Measurements from ENCODE around the gene CRK. TPM values are rescaled to one million over a fixed set of nuclear protein-coding genes. Genes with fewer than 3 reads are reported as not detected.
"Not testable (repeated sequence)": the region's sequence is repeated elsewhere in the genome, so short reads cannot be mapped to it uniquely, and the experiment has no call there.

The CRK gene
- polyA plus RNA-seq, 3 donors: 51.2 to 56.7 (median 53.3) TPM

DNA sequence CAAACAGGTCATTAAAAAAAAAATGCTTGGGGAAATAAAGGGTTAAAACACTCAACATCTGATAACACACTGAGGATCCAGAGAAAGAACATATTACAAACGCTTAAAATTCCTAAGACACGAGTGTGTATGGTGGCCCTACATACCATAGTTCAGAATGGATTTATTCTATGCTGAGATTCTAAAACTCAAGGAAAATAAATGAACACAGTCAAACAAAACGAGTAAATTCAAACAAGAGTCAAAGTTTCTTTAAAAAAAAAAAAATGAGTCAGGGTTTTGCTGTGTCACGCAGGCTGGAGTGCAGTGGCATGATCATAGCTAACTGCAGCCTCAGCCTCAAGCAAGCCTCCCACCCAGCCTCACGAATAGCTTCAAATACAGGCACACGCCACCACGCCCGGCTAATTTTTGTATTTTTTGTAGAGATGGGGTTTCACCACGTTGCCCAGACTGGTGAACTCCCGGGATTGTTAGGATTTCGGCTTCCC, 17.4 kb downstream of the CRK start:
- no peak for DNase-seq

DNA sequence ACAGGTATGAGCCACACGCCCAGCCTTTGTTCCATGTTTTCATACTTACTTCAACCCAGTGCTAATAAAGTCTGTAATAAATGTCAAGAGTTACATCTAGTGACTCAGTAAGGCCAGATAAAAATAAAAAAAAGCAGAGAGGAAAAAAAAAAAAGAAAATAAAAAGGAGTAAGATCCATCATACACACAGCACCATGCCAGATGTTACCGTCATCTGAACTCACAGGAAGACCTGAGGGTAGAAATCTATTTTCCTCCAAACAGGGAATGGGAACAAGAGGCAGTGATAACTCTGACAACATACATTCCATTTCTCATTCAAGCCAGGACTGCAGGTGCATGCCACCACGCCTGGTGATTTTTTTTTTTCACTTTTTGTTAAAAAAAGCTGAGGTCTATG, 20.7 kb downstream of the CRK start:
- DNase-seq: no peak

DNA sequence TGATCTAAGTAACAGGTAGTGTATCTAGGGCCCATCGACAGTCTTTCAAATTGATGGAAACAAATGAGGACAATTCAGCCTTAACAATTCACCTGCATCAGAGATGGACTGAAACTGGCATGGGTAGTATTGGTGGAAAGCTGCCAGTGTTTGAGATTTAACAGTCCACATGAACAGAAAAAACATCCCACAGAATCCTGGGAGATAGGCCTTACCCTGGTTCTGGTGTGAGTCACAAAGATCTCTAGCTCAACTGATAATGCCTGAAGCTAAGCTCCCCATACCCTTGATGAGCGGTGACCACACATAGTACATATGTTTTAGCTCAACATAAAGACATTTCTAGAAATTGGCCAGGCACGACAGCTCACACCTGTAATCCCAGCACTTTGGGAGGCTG, 21.9 kb downstream of the CRK start:
- DNase-seq: no peak

DNA sequence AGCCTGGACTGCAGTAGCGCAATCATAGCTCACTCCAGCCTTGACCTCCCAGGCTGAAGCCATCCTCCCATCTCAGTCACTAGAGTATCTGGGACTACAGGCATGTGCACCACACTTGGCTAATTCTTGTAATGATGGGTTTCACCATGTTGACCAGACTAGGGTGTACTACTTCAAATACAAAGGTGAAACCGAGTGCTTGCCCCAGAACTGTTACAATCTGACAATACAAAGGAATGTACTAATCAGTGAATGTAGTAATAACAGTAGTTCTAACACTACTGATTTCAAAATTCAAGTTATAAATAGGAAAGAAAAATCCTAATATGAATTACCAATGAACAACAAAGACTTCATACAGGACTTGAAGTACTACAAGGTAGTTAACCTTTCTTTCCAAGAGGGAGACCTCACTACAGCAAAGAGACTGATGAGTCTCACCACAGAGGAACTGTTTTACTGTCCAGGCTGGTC, 24.4 kb downstream of the CRK start:
- DNase-seq: no peak

DNA sequence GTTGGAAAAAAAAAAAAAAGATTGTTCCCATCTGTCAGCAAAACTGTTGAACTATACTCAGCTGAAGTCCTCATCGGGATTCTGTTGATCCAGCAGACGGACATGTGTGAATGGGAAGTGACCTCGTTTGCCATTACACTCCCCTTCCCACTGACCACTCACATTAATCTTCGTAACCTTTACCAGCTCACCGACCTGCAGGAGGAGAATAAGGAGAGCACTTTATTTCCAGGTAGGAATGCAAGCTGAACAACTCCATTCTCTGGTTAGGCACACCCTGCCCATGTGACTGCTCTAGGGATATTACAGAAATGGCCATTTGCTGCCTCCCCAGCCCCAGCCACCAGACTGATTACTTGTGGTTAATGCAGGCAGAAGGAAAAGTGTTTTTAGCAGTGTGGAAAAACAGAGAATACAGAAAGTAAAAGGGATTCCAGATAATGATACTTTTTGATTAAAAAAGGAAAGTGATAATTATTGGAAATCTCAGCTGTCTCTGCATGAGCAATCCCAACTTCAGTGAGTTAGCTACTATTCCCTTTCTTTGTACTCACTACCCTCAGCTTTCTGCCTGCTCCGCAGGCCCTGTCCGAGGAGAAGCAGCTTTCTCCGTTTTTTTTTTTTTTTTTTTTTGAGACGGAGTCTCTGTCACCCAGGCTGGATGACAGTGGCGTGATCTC, 32.4 kb downstream of the CRK start:
- no peak for DNase-seq

DNA sequence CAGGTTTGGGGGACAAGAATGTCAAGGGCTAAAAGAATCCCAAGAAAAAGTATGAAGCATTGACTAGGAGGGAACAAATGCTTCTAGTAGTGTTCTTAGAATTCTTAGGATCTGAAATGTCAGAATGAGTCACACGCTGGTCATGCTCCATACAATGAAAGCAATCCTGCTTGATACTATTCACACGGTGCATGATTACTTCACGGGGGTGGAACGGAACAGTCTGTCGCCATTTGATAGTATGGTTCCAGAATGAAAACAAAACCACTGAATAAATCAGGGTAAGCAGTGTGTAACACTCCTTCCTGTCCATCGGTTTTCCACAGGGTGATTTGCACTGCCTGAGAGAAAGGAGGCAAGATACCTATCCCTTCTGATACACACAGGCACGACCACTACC, 33.1 kb downstream of the CRK start:
- peak; percentile 84 for DNase-seq

DNA sequence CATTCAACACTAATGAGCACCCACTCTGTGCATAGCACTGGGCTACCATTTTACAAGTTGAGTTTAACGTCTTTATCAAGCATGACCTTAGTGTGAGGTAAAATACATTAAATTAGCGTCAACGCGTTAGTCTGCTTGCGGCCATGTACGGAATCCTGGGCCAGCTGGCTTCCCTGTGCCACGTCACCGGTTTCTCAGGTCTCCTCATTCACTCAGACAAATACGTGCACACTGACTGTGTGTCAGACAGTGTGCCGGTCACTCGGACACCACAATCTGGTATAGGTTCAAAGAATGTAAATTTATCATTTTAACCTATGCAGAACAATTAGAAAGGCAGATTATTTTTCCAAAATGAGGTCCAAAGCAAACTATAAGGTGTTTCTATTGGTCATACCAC, 34.6 kb downstream of the CRK start:
- no peak for DNase-seq

DNA sequence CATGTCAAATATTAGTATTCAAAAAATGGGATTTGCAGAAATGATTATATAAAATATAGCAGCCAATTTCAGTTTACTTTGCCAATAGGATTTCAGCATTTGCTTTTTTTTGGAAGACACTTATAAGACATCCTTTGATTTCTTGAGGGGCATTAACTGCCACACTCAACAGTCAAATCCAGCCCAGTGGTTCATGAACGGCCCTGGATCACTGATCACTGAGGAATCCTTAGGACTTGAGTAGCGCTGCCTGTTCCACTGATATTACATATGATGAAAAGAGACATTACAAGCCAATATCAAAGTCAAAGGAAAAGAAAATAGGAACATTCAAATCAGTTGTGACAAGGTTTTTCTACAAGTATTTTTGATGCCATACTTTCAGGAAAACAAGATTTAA, 35.1 kb downstream of the CRK start:
- DNase-seq: no peak

DNA sequence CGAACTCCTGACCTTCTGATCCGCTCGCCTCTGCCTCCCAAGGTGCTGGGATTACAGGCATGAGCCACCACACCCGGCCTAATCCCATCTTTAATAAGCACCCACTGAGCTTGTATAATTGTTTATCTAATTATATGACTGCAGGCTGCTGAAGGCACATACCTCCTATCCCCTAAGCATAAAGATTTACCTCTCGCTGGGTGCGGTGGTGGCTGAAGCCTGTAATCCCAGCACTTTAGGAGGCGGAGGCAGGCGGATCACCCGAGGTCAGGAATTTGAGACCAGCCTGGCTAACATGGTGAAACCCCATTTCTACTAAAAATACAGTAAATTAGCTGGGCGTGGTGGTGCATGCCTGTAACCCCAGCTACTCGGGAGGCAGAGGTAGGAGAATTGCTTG, 35.9 kb downstream of the CRK start:
- DNase-seq: no peak

DNA sequence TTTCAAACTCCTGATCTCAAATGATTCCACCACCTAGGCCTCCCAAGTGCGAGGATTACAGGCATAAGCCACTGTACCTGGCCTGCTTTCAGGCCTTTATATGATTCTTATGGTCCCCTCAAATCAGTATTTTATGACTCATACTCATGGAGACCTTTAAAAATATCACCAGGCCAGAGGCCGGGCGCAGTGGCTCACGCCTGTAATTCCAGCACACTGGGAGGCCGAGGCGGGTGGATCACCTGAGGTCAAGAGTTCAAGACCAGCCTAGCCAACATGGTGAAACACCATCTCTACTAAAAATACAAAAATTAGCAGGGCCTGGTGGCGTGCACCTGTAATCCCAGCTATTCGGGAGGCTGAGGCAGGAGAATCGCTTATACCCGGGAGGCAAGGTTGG, 37.6 kb downstream of the CRK start:
- not testable (repeated sequence) for DNase-seq

DNA sequence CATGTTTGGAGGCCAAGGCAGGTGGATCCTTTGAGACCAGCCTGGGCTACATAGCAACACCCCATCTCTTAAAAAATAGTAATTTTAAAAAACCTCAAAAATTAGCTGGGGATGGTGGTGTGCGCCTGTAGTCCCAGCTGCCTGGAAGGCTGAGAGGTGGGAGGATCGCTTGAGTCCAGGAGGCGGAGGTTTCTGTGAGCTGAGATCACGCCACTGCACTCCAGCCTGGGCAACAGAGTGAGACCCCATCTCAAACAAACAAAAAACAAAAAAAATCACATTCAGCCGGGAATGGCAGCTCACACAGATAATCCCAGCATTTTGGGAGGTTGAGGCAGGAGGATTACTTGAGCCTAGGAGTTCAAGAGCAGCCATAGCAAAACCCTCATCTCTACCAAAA, 39.6 kb downstream of the CRK start:
- DNase-seq: no peak

DNA sequence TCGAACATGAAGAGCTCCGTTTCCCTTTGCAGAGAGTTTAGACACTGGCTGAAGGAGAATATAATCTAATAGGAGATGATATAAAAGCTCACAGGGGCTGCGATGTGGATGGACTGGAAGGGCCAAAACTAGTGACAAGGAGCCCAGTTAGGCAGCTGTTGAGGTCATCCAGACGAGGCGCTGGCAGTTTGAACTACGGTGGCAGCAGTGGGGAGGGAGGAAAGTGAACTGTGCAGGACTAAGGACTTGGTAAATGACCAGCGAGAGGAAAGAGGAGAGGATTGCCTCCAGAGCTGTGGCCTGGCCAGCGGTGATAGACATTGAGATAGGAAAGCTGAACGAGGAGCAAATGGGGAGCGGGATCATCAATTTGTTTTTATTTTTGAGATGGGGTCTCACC, 41.4 kb downstream of the CRK start:
- no peak for DNase-seq

DNA sequence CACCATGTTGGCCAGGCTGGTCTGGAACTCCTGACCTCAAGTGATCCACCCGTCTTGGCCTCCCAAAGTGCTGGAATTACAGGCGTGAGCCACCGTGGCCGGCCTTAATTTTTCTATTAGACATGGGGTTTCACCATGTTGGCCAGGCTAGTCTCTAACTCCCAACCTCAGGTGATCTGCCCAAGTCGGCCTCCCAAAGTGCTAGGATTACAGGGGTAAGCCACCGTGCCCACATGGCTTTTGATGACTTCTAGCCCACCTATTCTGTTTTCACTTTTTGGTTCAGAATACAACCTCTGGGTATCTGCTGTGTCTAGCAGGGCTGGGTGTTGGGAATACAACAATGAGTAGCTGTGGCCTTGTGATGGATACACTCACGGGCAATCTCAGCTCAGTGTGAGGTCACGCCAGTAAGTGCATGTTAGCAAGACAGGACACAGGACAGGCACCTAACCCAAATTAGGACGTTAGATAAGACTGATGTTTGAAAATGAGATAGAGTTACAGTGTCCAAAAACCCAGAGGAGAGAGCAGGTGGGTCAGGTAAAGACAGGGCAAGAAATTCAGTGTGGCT, 41.9 kb downstream of the CRK start:
- DNase-seq: no peak

DNA sequence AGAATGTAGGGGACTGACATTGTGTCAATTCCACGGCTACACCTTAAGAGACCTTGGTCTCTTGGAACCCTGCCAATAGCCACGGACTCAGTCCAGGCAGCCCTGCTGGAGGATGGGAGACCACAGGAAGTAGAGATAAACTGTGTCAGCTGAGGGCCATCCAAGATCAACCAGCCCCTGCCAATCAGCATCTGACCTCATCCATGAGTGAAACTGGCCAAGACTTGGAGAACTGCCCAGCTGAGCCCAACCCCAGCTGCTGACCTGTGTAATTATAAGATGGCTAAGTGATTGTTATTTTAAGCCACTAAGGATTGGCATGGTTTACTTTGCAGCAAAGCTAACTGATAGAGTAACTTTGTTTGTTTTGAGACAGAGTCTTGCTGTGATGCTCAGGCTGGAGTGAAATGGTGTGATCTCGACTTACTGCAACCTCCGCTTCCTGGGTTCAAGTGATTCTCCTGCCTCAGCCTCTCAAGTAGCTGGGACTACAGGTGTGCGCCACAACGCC, 42.7 kb downstream of the CRK start:
- no peak for DNase-seq

DNA sequence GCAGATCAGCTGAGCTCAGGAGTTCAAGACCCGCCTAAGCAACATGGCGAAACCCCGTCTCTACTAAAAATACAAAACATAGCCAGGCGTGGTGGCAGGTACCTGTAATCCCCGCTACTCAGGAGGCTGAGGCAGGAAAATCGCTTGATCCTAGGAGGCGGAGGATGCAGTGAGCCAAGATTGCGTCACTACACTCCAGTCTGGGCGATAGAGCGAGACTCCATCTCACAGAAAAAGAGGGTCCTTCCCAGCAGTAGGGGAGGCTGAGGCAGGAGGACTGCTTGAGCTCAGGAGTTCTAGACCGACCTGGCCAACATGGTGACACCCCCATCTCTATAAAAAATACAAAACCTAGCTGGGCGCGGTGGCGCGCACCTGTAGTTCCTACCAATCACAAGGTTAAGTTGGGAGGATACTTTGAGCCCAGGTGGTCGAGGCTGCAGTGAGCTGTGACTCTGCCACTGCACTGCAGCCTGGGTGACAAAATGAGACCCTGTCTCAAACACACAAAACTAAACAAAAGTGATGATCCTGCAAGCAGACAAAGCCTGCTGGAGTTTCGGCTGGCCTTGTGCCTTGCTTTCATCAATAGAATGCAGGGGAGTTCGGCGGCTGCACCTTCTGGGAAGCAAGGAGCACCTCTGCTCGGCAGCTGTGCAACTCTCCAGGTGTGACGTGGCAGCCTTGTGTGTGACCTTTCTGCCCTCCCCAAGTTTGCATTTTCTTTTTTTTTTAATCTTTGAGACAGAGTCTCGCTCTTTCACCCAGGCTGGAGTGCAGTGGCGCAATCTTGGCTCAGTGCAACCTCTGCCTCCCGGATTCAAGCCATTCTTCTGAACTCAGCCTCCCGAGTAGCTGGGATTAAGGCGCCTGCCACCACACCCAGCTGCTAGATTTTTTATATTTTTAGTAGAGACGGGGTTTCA, 43.6 kb downstream of the CRK start:
- DNase-seq: no peak

DNA sequence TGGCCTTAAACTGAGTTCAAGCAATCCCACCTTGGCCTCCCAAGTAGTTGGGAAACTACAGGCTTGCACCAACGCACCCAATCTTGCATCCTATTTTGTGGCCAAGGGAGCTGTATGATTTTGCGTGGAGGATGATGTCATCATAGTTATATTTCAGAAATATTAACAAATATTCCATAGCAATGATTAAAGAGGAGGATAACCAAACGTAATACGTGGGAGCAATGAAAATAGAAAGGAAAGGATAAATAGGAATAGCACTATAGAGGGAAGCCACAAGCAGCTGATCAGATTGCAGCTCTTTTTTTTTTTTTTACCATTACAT, 53.8 kb downstream of the CRK start:
- no peak for DNase-seq

DNA sequence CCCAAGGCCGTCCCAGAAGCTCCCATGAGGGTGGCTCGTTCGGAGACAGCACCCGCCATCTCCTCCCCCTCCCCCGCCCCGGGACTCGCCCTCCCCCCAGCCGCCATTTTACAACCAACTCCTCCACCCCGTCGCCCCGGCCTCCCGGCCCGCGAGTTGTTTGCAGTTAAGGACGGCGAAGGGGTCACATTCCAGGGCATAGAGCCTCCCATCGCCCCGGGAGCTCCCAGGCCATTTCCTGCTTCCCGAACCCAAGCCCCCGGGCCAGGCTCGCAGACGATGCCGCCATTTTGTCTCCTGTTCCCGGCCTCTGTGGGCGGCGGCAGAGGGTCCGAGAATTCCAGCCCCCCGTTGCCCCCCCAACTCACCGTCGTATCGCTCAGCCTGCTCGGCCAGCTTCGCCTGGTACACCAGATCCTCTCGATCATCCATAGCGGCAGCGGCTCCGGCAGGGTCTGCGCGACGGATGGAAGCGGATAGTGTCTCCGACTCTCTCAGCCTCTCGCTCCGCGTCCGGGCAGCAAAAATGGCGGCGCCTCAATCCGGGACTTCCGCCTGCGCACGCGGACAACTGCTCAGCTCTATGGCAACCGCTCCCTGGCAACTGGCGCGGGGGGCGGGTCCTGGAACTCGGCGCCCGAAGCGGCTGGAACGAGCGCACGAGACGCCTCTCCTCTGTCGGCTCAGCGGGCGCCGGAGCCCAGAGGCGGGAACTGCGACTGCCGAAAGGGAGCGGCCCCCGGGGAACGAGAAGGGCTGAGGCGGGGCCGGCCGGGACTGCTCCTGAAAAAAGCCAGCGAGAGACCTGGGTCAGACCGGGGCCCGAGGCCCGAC, 56.1 kb downstream of the CRK start, which contains the start of gene YWHAE:
Gene YWHAE, minus strand, starts transcription at position 544 of the 834 bp plus-strand sequence. Its CDS starts 112 bp downstream, at position 432.
- DNase-seq: peak; percentile 96

DNA sequence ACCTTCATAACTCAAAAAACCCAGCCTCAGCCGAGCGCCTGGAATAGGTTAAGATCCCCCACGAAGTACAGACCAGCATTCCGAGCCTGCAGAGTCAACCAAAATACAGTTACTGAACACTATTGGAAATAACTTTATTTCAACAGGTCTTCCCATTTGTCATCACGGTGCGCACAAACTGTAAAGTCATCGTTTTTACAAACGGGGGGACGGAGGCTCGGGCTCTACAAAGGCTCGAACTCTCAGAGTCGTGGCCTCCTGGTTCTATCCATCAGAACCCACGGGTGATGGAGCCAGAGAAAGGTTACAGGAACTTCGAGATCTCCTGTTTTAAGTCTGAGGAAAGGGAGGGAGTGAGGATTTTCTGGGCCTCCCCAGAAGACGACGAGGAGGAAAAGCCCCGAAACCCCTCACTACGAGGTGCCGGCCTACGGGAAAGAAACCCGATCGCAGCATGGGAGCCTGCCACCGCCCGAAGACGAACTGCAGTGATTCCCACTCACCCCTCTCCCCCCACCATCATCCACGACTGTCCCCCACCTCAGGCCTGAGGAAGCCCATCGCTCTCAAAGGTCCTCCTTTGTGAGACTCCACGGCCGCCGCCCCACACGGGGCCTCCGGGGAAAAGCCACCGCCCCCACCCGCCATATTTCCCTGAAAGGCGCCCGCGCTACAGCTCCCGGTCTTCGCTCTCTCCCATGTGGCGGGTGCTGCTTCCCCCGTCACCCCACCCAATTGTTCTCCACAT, 56.9 kb downstream of the CRK start:
- peak; percentile 39 for DNase-seq

DNA sequence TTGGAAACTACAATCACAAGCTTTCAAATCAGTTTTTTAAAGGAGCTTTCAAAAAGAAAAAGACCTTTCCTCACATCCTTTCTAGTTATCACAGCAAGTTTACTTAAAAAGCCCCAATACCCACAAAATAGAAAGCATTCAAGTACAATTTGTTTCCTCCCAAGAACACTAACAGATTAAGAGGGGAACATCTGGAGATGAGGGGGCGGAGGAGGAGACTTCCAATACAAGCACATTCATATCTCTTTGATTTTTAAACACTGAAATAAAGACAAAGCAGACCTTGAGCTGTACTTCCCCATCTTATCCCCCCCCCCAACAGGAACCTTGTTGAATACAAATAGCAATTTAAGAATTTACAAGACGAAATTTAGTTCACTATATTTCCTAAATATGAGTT, 58.0 kb downstream of the CRK start:
- no peak for DNase-seq

DNA sequence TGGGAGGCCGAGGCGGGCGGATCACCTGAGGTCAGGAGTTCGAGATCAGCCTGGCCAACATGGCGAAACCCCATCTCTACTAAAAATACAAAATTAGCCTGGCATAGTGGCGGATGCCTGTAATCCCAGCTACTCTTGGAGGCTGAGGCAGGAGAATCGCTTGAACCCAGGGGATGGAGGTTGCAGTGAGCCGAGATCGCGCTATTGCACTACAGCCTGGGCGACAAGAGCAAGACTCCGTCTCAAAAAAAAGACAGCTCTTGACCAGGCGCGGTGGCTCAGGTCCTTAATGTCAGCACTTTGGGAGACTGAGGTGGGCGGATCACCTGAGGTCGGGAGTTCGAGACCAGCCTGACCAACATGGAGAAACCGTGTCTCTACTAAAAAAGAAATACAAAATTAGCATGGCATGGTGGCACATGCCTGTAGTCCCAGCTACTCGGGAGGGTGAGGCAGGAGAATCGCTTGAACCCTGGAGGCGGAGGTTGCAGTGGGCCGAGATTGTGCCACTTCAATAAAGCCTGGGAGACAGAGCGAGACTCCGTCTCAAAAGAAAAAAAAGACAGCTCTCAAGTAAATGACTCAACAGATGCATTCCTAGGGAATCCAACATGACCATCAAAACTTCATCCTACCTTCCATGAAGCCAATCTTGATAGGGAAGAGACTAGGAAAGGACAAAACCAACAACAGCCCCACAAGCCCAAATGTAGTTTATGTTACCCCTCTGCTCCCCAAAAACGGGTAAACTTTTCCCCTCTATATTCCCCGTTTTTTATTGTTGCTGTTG, 60.0 kb downstream of the CRK start:
- not testable (repeated sequence) for DNase-seq
